Activated CD4-positive, alpha-beta T cell treated with anti-CD3 and anti-CD28 coated beads for 48 hours (primary cell): ENCODE data around the gene IFIT1B.
"Not testable (repeated sequence)": the region's sequence is repeated elsewhere in the genome, so short reads cannot be mapped to it uniquely, and the experiment has no call there.

Source experiments
- DNase-seq: peaks from one replicate; pipeline ENCODE4 v3.0.0-alpha.2; 2020

The IFIT1B gene, protein sequence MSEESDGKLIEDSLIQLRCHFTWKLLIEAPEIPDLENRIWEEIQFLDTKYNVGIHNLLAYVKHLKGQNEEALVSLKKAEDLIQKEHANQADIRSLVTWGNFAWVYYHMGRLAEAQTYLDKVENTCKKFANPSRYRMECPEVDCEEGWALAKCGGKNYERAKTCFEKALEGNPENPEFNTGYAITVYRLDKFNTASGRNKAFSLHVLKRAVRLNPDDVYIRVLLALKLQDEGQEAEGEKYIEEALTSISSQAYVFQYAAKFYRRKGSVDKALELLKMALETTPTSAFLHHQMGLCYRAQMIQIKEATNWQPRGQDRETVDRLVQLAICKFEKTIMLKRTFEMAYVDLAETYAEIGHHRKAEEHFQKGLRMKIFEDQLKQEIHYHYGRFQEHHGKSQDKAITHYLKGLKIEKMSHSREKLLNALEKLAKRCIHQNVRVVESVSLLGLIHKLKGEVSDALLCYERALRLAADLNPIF

DNA sequence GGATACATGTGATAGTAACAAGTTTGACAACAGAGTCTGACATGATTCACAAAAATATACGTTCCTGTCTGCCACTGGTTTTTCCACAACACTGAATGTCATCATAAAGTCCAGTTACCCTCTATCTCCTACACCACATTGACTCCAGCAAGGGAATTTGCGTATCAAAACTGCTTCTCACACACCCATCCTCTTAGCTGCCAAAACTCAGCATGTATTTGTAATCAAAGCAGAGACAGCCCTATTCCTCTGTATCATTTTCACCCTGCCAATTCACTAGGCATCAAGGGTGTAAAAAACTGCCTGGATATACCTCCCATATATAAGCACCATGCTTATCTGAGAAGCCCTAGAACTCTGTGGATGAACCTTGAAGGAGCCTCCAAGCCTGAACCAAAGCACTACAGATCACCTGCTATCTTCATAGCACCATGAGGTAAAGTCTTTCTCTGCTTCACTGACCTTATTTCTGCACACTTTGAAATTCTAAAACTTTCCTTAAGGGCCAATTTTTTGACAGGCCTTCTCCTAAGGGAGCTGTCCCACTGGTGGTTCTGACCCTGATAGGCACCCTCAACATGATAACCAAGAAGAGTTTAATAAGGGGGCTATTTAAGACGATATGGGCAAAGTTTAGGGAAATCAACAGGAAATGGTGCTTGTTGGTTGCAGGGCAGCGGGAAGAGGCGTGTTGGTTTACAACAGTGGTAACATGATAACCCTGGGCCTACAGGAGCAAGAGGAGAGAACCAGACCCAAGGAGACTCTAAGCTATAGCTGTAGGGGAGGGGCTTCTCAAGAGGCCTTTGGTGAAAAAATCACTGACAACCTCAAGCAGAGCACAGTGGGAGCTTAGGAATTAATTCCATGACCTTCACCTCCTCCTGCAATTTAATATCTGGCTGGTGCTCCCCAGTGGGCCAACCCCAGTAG, at the start of gene IFIT1B:
TSS of gene IFIT1B (plus strand) at position 352 of the 933 bp plus-strand sequence. CDS start at position 432, 80 bp downstream.
- no peak for DNase-seq

DNA sequence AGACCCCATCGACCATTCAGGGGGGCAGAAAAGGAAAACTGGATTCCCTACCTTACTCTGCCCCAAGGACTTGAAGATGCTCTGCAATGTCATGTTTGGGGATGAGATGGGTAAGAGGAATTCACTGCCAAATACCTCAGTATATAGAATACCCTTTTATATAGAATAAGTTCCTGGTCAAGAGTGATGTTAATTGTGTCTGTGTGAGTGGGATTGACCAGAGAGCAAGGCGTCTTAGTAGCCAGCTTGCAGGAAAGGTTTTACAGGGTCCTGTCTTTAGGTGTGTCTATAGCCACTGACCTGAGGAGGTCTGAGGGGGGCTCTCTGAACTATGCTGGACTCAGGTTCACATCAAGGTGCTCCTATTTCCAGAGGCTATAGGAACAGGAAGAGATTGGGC, 48.7 kb upstream of the IFIT1B start:
- DNase-seq, result no peak

DNA sequence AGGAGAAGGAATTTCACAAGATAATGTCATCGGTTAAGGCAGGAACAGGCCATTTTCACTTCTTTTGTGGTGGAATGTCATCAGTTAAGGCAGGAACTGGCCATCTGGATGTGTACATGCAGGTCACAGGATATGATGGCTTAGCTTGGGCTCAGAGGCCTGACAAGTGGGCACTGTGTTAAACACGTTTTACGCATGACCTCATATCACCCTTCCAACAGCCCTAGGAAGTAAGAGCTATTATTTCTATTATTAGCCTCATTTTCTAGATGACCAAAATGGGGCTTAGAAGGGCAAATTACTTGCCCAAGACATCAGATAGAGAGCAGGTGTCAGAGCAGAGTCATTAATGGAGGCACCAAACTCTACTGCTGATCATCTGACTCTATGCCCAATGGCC, 47.8 kb upstream of the IFIT1B start:
- not testable (repeated sequence) for DNase-seq

DNA sequence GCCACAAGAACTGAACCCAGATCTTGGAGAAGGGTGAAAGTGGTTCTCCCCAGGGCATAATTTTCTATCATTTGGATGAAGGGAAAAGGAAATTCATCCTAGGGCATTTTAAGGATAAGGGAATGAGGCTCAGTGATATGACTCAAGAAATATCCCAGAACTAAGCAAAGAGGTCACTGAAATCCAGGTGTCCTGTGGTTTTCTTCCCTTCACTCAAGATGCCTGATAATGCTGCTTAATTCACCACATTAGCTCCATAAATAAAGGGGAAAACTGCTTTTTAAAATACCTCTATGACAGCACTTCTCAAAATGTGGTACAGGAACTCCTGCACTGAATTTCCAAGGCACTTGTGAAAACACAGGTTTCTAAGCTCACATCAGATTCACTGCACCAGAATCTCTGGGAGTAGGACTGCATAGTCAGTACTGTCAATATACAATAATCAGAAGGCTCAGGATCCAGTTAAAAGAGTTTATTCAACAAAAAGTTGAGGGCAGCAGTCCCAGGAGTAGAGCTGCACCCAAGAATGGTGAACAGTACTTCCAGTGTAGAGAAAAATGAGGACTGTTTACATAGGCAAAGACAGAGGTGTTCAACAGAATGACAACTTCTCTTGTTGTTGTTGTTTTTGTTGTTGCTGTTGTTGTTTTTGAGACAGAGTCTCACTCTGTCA, 47.2 kb upstream of the IFIT1B start:
- DNase-seq, result no peak

DNA sequence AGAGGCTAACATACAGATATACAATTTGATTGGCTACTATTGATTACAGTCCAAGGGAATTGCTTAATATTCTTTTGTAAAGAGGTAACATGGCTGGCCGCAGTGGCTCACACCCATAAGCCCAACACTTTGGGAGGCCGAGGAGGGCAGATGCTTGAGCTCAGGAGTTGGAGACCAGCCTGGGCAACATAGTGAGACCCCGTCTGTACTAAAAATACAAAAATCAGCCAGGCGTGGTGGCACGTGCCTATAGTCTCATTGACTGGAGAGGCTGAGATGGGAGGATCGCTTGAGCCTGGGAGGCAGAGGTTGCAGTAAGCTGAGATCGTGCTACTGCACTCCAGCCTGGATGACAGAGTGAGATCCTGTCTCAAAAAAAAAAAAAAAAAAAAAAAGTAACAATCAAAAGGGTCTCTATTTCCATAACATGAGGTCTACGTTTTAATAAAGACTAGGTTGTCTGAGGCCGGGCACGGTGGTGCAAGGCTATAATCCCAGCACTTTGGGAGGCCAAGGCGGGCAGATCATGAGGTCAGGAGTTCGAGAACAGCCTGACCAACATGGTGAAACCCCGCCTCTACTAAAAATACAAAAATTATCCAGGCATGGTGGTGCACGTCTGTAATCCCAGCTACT, 46.3 kb upstream of the IFIT1B start:
- not testable (repeated sequence) for DNase-seq

DNA sequence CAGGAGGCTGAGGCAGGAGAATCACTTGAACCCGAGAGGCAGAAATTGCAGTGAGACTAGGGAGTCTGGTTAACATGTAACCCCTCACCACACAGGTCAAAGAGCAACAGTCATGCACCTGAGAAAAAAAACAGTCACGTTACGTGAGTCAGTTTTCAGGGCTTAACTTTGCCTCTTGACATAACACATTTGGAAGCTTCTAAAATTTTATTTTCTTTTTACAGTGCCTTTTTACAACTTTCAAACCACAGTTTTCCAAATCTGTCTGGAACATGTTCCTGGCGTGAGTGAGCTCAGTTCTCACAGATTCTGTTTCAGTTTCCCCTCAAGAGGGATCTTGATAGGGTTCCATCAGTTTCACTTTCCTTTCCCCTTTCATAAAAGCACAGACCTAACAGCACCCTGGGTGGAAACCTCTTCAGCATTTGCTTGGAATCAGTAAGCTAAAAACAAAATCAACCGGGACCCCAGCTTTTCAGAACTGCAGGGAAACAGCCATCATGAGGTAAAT, 45.7 kb upstream of the IFIT1B start:
- DNase-seq, result peak; percentile 33

DNA sequence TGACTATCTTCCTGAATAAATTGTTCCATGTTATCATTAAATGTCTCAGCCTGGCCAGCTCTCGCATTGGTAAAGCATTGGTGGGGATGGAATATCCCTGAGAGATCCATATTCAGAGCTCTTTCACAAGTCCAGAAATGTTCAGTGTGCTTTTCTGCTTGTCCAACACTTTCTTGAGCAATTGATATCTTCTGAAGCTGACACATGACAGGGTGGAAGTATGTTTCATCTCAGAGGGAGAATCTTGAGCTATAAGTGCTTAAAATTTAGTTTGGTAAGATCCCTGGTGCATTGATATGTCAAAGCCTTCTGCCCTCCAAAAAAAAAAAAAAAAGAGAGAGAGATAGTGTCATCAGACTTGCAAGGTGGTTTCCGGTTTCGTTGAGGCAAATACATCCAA, 42.6 kb upstream of the IFIT1B start:
- no peak for DNase-seq

DNA sequence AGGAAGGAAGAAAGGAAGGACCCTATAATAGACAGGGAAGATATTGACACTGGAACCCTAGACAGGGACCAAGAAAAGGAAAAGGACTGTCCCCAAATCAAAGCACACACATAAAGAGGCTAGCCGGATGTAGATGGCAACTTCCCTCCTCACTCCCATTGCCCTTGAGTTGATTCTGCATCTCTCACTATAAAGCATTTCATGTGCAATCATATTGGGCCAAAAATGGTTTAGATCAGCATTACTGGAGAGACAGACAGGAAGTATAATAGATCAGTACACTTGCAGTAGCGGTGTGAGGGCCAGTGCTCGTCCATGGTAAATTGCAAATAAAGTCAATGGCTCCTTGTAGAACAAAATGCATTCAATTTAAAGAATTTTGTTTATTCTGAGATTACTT, 41.6 kb upstream of the IFIT1B start:
- no peak for DNase-seq

DNA sequence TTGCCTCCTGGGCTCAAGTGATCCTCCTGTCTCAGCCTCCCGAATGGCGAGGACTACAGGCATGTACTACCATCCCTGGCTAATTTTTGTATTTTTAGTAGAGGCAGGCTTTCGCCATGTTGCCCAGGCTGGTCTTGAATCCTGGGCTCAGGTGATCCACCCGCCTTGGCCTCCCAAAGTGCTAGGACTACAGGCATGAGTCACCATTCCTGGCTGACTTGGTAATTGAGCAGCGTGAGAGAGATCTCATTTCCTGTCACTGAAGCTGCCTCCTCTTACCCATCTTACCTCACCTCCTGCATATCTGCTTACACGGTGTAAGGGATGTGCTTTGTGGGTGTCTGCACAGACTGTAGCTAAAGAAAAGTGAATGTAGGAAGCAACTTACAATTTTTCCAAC, 40.4 kb upstream of the IFIT1B start:
- DNase-seq, result peak; percentile 52

DNA sequence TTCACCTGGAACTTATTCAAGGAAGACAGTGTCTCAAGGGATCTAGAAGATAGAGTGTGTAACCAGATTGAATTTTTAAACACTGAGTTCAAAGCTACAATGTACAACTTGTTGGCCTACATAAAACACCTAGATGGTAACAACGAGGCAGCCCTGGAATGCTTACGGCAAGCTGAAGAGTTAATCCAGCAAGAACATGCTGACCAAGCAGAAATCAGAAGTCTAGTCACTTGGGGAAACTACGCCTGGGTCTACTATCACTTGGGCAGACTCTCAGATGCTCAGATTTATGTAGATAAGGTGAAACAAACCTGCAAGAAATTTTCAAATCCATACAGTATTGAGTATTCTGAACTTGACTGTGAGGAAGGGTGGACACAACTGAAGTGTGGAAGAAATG, 39.1 kb upstream of the IFIT1B start:
- no peak for DNase-seq

DNA sequence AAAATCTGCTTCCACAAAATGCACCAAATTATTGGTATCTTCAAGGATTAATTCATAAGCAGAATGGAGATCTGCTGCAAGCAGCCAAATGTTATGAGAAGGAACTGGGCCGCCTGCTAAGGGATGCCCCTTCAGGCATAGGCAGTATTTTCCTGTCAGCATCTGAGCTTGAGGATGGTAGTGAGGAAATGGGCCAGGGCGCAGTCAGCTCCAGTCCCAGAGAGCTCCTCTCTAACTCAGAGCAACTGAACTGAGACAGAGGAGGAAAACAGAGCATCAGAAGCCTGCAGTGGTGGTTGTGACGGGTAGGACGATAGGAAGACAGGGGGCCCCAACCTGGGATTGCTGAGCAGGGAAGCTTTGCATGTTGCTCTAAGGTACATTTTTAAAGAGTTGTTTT, 38.0 kb upstream of the IFIT1B start:
- DNase-seq, result no peak

DNA sequence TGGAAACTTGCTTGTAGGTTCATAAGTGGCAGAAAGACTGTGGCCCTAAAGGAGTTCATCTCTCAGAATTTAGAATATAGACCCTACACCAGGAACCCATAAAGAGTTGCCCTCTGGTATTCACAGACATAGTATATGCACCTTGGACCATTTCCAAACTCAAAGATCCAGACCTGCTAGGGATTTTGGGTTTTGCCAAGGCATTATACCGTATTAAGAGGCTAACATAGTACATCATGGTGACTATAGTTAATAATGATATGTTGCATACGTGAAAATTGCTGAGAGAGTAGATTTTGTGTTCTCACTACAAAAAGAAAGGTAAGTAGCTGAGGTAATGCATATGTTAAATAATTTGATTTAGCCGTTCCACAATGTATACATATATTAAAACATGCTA, 36.2 kb upstream of the IFIT1B start:
- no peak for DNase-seq

DNA sequence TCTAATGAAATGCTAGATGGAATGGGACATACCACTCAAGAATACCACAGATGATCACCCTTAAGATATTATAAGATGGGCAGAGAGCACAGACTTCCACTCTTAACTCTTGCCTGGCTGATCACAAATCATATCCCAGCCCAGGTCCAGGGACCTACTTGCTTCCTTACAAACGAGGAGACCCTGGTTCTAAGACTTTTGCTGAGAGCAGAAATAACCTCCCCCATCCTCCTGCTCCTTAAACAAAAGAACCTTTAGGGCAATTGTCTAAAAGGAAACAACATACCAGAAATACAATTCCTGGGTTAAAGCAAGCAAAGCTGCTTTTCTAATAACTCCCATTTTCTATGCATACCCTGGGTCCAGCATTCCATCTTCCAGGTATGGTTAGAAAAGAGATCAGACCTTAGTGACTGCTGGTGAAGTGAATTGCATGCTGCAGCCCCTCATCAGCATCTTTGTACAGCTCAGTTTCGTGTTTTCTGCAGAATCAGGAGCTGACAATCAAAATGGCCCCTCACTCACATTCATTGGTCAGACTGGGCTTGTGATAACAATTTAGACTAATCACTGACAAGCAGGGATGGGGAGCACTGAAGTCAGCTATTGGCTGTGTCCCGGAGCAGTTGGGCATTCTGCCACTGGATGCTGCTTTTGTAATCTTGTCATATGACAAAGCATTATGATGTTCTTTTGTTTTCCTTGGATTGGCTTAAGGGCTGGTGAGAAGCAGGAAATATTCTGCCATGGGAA, 35.5 kb upstream of the IFIT1B start:
- no peak for DNase-seq

DNA sequence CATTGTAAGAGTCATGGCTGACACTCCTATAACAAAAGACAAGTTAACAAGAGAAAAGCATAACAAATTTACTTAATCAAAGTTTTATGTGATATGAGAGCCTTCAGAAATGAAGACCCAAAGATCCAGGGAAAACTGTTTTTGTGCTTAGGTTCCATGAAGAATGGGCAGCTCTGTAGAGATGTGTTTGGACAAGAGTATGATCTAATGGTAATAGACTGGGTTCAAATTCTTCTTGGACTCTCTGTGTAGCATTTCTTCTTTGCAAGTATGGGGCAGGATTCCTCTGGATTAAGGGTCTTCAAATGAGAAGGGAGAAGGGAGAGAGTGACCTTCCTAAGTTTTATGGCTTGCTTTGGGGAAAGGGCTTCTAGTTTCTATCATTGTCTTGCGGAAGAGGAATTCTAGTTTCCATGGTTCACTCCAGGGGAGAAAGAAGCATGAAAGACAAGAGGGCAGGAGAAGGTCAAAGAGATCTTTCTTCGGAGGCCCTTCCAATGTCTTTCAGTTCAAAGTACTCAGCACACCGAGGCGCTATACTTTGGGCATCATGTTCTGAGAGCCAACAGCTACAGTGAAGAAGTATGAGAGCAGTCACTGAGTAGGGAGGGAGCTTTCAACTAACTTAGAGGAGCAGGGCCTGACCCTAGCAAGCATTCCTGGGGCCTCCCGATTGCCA, 34.6 kb upstream of the IFIT1B start:
- DNase-seq, result no peak

DNA sequence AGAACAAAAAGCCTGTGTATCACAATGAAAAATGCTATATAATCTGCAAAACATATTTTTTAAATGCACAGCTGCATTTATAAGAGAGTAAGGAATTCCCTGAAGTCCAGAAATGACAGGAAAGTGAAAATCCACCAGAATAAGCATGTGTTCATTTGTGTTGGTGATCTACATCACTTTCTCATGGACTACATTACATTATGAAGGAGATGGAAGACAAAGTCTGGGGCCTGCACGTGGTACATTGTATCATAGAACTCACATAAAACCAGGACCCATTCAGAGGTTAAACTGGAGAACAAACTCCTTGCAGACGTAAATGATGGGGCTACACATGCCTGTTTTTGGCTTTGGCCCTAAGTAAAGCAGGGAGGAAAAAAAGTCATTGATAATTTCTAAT, 33.7 kb upstream of the IFIT1B start:
- DNase-seq, result no peak

DNA sequence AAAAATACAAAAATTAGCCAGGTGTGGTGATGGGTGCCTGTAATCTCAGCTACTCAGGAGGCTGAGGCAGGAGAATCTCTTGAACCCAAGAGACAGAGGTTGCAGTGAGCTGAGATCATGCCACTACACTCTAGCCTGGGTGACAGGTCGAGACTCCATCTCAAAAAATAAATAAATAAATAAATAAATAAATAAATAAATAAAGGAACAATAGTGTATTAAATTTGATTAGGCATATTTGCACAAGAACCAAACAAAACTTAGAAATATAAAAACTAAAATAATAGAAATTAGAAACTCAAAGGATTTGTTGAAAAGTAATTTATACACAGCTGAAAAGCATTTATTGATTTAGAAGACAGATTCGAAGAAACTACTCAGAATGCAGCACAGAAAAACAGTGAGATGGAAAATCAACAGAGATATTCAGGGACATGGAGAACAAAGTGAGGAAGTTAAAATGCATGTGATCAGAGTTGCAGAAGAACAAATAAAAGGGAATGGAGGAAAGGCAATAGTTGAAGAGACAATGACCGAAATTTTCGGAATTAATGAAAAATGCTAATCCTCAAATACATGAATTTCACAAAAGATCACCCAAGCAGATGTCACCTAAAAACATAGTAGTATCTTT, 32.4 kb upstream of the IFIT1B start:
- no peak for DNase-seq

DNA sequence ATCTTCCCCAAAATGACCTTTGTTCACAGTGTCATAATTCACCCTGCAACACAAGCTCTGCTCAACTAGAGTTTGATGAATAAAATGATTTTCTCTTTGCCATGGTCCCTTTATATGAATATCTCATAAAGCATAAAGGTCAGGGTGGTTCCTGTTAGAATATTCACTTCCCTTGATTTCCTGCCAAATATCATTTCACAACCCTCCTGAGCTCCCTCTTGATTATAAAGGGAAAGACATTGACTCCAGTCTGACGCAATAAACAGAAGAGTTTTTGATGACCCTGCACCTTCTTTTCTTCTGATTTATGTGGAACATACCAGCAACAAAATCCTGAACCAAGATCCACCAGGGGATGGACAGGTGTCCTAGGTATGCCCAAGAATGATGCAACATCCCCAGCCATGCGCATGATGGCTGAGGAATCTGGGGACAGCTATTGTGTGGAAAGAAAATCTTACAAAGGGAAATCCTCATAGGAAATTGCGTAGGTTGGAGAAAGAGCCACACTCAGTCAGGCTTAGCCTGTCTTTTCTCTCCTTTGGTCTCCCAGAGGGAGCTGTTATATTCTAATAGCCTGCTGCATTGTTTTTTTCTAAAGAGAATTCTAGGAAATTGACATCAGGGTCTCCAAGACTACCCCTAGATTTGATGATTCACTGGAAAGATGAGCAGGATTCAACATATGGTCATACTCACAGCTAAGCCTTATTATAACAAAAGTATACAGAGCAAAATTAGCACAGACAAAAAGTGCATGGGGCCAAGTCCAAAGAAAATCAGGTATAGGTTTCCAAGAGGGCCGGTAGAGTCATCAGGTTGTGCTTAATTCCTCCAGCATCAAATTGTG, 31.2 kb upstream of the IFIT1B start:
- DNase-seq, result no peak

DNA sequence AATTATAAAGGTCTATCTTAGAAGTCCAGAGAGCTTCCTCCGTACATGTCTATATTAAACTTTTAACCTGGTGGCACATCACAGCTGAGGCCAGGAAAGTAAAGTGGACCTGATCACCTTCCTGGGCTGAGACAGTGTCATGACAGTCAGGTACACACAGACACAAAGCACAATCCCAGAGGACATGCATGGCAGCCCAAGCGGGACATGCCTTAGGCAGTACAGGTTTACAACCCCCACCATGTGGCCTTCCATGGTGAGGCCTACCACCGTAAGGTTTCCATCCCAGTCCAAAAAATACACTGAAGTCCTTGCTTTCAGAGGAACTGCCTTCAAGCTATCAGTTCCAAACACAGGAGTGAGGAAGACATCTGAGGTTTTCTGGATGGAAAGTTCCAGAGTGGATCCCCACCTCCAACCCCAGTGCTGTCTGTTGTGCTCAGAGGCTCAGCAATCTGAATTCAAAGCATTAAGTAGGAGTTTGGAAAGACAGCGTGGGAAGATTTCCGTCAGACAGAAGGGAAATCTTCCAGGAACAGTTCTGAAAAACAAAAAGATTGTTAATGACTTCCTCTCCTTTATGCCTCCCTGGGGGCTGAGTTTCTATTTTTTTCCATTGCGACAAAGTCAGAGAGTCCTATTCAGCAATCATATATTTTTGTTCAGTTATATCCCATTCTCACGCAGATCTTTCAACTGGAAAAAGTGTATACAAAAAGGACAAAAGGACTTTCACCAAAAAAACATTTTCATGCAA, 30.0 kb upstream of the IFIT1B start:
- no peak for DNase-seq

DNA sequence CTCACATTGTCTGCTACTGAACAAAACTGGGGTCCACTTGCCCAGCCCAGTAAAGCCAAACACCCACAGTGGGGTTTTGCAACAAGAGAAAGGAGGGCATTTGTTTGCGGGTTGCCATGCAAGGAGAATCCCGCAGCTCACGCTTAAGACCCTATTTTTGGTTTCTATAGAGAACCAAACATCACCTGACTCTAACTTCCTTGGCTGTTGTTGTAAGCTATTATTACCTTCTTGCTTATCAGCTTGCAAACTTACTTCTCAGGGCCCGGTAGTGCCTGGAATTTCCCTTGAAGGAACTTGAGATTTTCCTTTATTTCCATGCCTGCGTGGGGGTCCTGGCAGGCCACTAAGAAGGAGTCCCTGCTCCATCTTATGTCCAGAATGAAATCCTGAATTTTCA, 29.4 kb upstream of the IFIT1B start:
- DNase-seq, result no peak
